Measurements from ENCODE around the gene FDXACB1. TPM values are rescaled to one million over a fixed set of nuclear protein-coding genes. Genes with fewer than 3 reads are reported as not detected.

FDXACB1 gene
- total RNA-seq = 1.9 and 2.5 TPM in 2 replicates
- long read RNA-seq, transcript FDXACB1-201 (5 exons, 2,789 nt) = major isoform, 26 of 39 reads
- long read RNA-seq, transcript FDXACB1-203 (4 exons, 2,206 nt) = minor isoform, 7 of 39 reads
- long read RNA-seq, partial matches to known transcripts = 3 of 39 reads
- long read RNA-seq, other reads (novel, unspliced or antisense) = 3 of 39 reads

- Mint-ChIP-seq H3K27me3 (ENCODE audit: unreplicated experiment) (no peaks in the 10 kb centered on the region), H3K9me3 (ENCODE audit: unreplicated experiment) (no peaks in the 10 kb centered on the region), H3K4me3 (ENCODE audit: unreplicated experiment) (peak within 1 kb of the TSS; percentile 95), H3K27ac (ENCODE audit: unreplicated experiment) (peak within 1 kb of the TSS; percentile 100), H3K36me3 (ENCODE audit: unreplicated experiment) (peaks cover 2% of the 10 kb centered on the region), H3K4me1 (ENCODE audit: unreplicated experiment) (peaks cover 16% of the 10 kb centered on the region)
- peak; percentile 98 for DNase-seq (ENCODE audit: extremely low spot score, unreplicated experiment)
- TF ChIP-seq CTCF (IDR thresholded peaks at IDR 0.05) = peak; percentile 97
These were observed at the start of gene FDXACB1, which contains the start of gene CFAP68 for GRCh38 chr11:111878849-111879636. FDXACB1 (minus strand) TSS chr11:111879165; CDS start chr11:111879132, 33 bp downstream. CFAP68 (plus strand) TSS chr11:111879541; CDS start chr11:111879561, 20 bp downstream.

- DNase-seq (ENCODE audit: extremely low spot score, unreplicated experiment) = peak; percentile 99
- peak overlapping the region; percentile 77 for H3K4me3 Mint-ChIP-seq (ENCODE audit: unreplicated experiment)
- H3K9me3 Mint-ChIP-seq (ENCODE audit: unreplicated experiment) = no peaks in the 10 kb centered on the region
- H3K4me1 Mint-ChIP-seq (ENCODE audit: unreplicated experiment) = peaks cover 34% of the 10 kb centered on the region
- no peaks in the 10 kb centered on the region for H3K36me3 Mint-ChIP-seq (ENCODE audit: unreplicated experiment)
- no peaks in the 10 kb centered on the region for H3K27me3 Mint-ChIP-seq (ENCODE audit: unreplicated experiment)
- TF ChIP-seq CTCF (IDR thresholded peaks at IDR 0.05) = peak; percentile 16
- H3K27ac Mint-ChIP-seq (ENCODE audit: unreplicated experiment) = peak overlapping the region; percentile 93
These were observed 47.8 kb upstream of the FDXACB1 start for GRCh38 chr11:111926505-111927391.

GRCh38 chr11:111925953-111926352 lies 47.0 kb upstream of the FDXACB1 start:
- H3K27ac Mint-ChIP-seq (ENCODE audit: unreplicated experiment) = peak overlapping the region; percentile 93
- no peaks in the 10 kb centered on the region for H3K36me3 Mint-ChIP-seq (ENCODE audit: unreplicated experiment)
- H3K4me3 Mint-ChIP-seq (ENCODE audit: unreplicated experiment) = peak overlapping the region; percentile 22
- DNase-seq (ENCODE audit: extremely low spot score, unreplicated experiment) = no peak
- H3K9me3 Mint-ChIP-seq (ENCODE audit: unreplicated experiment) = no peaks in the 10 kb centered on the region
- H3K27me3 Mint-ChIP-seq (ENCODE audit: unreplicated experiment) = no peaks in the 10 kb centered on the region
- H3K4me1 Mint-ChIP-seq (ENCODE audit: unreplicated experiment) = peaks cover 37% of the 10 kb centered on the region
- no peak for TF ChIP-seq CTCF (IDR thresholded peaks at IDR 0.05)

GRCh38 chr11:111923951-111924350 lies 45.0 kb upstream of the FDXACB1 start:
- Mint-ChIP-seq H3K9me3 (ENCODE audit: unreplicated experiment) (no peaks in the 10 kb centered on the region), H3K27me3 (ENCODE audit: unreplicated experiment) (no peaks in the 10 kb centered on the region), H3K4me3 (ENCODE audit: unreplicated experiment) (no peak overlapping the region), H3K27ac (ENCODE audit: unreplicated experiment) (peak overlapping the region; percentile 93), H3K4me1 (ENCODE audit: unreplicated experiment) (peaks cover 40% of the 10 kb centered on the region), H3K36me3 (ENCODE audit: unreplicated experiment) (no peaks in the 10 kb centered on the region)
- no peak for DNase-seq (ENCODE audit: extremely low spot score, unreplicated experiment)
- TF ChIP-seq CTCF (IDR thresholded peaks at IDR 0.05) = no peak

All from osteocyte (in vitro differentiated cells).